ENCODE measurements around the gene POLR1E.

- TF ChIP-seq CTCF (IDR thresholded peaks at IDR 0.05 in 2 of 3, conservative IDR thresholded peaks at IDR 0.05 in 1 of 3; ENCODE audit: borderline replicate concordance in 1 of 3, insufficient read depth in 1 of 3, low read depth in 2 of 3, low read length in 2 of 3) (no peak), ZNF274 (IDR thresholded peaks at IDR 0.05; ENCODE audit: low read depth, low read length) (no peak), CEBPB (IDR thresholded peaks at IDR 0.05; ENCODE audit: low read depth) (no peak), SP1 (IDR thresholded peaks at IDR 0.05; ENCODE audit: low read depth) (no peak), ZBTB33 (IDR thresholded peaks at IDR 0.05; ENCODE audit: extremely low read depth, insufficient replicate concordance, low read length) (no peak), POLR2A (IDR thresholded peaks at IDR 0.05; ENCODE audit: borderline replicate concordance, extremely low read depth, insufficient read depth, insufficient read length) (no peak), ZFX (IDR thresholded peaks at IDR 0.05) (no peak), SRF (IDR thresholded peaks at IDR 0.05; ENCODE audit: low read depth) (no peak), SIN3A (IDR thresholded peaks at IDR 0.05; ENCODE audit: low read depth) (no peak), POLR2AphosphoS5 (IDR thresholded peaks at IDR 0.05; ENCODE audit: low read depth, low read length) (no peak), EZH2phosphoT487 (IDR thresholded peaks at IDR 0.05; ENCODE audit: borderline replicate concordance) (no peak), EZH2 (IDR thresholded peaks at IDR 0.05) (no peak), REST (IDR thresholded peaks at IDR 0.05; ENCODE audit: low read depth) (no peak), RAD21 (IDR thresholded peaks at IDR 0.05; ENCODE audit: low read depth) (no peak)
Measured at GRCh38 chr9:37541465-37541864, 55.7 kb downstream of the POLR1E start.
